Breast epithelium (tissue), 3 donors: Measurements from ENCODE around the gene COL4A4.

Experiments
- CTCF ChIP-seq, 3 donors: fragments of 450-650 bp; IDR thresholded peaks; one replicate each; pipeline ENCODE4 v1.5.1; 2016 to 2017; ENCODE audit warnings: antibody characterized with exemption in 3 of 3, mild to moderate bottlenecking in 3 of 3, moderate library complexity in 3 of 3
- POLR2A ChIP-seq: fragments of 450-650 bp; IDR thresholded peaks from one replicate; pipeline ENCODE4 v1.6.1; 2016; ENCODE audit warnings: antibody characterized with exemption, mild to moderate bottlenecking, moderate library complexity
- POLR2AphosphoS5 ChIP-seq, 3 donors: sonication (generic); formaldehyde crosslinking; IDR thresholded peaks; one replicate each; pipeline ENCODE4 v1.6.1; 2017; ENCODE audit warnings: antibody characterized with exemption in 3 of 3

GRCh38 chr2:227007940-227008339 lies 156.1 kb downstream of the COL4A4 start:
- TF ChIP-seq POLR2A (no peak), POLR2AphosphoS5 (IDR thresholded peaks at IDR 0.05) (no peak), CTCF (IDR thresholded peaks at IDR 0.05) (no peak)
